Neuronal stem cell (in vitro differentiated cells): ENCODE measurements around the gene DOCK8.
A peak's percentile ranks its signal among the peaks of the same experiment; 100 is the strongest.

Experiments used
- DNase-seq: peaks from one replicate; pipeline ENCODE4 v3.0.0-alpha.2; 2013; ENCODE audit warnings: low spot score
- H2AFZ ChIP-seq: one replicate; pipeline ENCODE4 v1.6.1; 2013; ENCODE audit warnings: mild to moderate bottlenecking, low read length, inconsistent platforms
- H2AK5ac ChIP-seq: 2 replicates; pipeline ENCODE4 v1.6.1; 2013; ENCODE audit warnings: low read depth, mild to moderate bottlenecking, inconsistent platforms, low read length, moderate library complexity, mixed read lengths
- H2BK120ac ChIP-seq: 2 replicates; pipeline ENCODE4 v1.6.1; 2013; ENCODE audit warnings: low read depth, mild to moderate bottlenecking, inconsistent platforms, low read length, moderate library complexity, mixed read lengths
- H2BK12ac ChIP-seq: one replicate; pipeline ENCODE4 v1.6.1; 2013; ENCODE audit warnings: low read length, inconsistent platforms
- H2BK15ac ChIP-seq: 2 replicates; pipeline ENCODE4 v1.6.1; 2013; ENCODE audit warnings: mild to moderate bottlenecking, low read length, inconsistent platforms, mixed read lengths
- H2BK5ac ChIP-seq: one replicate; pipeline ENCODE4 v1.6.1; 2013; ENCODE audit warnings: inconsistent platforms, mild to moderate bottlenecking, low read length, moderate library complexity
- H3K14ac ChIP-seq: one replicate; pipeline ENCODE4 v1.6.1; 2013; ENCODE audit warnings: low read length, inconsistent platforms
- H3K18ac ChIP-seq: 2 replicates; pipeline ENCODE4 v1.6.1; 2013; ENCODE audit warnings: low read length, inconsistent platforms
- H3K23ac ChIP-seq: 2 replicates; pipeline ENCODE4 v1.6.1; 2013; ENCODE audit warnings: low read depth, mild to moderate bottlenecking, mixed read lengths, low read length, inconsistent platforms; ENCODE audit not compliant: poor library complexity
- H3K27ac ChIP-seq: replicated peaks from 3 replicates; pipeline ENCODE4 v1.5.1; 2013; ENCODE audit warnings: low read length, inconsistent platforms
- H3K27me3 ChIP-seq, 3 experiments: 2 replicates each; pipeline ENCODE4 v1.6.1; 2013; ENCODE audit warnings: low read length in 3 of 3, mild to moderate bottlenecking in 2 of 3, inconsistent platforms in 1 of 3, low read depth in 1 of 3, mixed read lengths in 1 of 3, moderate library complexity in 1 of 3; ENCODE audit not compliant: control insufficient read depth in 3 of 3, insufficient read depth in 3 of 3
- H3K36me3 ChIP-seq, 2 donors: replicated peaks in 1 of 2; 2 replicates each; pipeline ENCODE4 v1.6.1; 2013; ENCODE audit warnings: low read length in 2 of 2; ENCODE audit not compliant: control insufficient read depth in 2 of 2, insufficient read depth in 2 of 2
- H3K4ac ChIP-seq: 2 replicates; pipeline ENCODE4 v1.6.1; 2013; ENCODE audit warnings: inconsistent platforms, mild to moderate bottlenecking, low read length, moderate library complexity
- H3K4me1 ChIP-seq, 2 donors: 1 replicate in 1 of 2; 2 replicates in 1 of 2; pipeline ENCODE4 v1.6.1; 2013; ENCODE audit warnings: low read length in 2 of 2, low read depth in 1 of 2; ENCODE audit not compliant: control insufficient read depth in 2 of 2, insufficient read depth in 1 of 2
- H3K4me2 ChIP-seq: one replicate; pipeline ENCODE4 v1.6.1; 2013; ENCODE audit warnings: mild to moderate bottlenecking, low read length, inconsistent platforms; ENCODE audit not compliant: insufficient read depth, poor library complexity, severe bottlenecking
- H3K4me3 ChIP-seq, 2 donors: 2 replicates each; pipeline ENCODE4 v1.5.1; 2013; ENCODE audit warnings: low read length in 2 of 2, mild to moderate bottlenecking in 2 of 2, inconsistent platforms in 1 of 2, moderate library complexity in 1 of 2
- H3K79me1 ChIP-seq: one replicate; pipeline ENCODE4 v1.6.1; 2013; ENCODE audit warnings: low read depth, mild to moderate bottlenecking, inconsistent platforms, low read length, moderate library complexity
- H3K9ac ChIP-seq: one replicate; pipeline ENCODE4 v1.6.1; 2013; ENCODE audit warnings: mild to moderate bottlenecking, low read depth, low read length, inconsistent platforms; ENCODE audit not compliant: poor library complexity
- H3K9me3 ChIP-seq, 2 donors: replicated peaks in 1 of 2; 2 replicates each; pipeline versions ENCODE3 to v1.6.1; 2013; ENCODE audit warnings: low read length in 2 of 2, mild to moderate bottlenecking in 2 of 2, inconsistent platforms in 1 of 2, low read depth in 1 of 2, mixed read lengths in 1 of 2, moderate library complexity in 1 of 2; ENCODE audit not compliant: control insufficient read depth in 2 of 2, insufficient read depth in 1 of 2
- H4K8ac ChIP-seq: one replicate; pipeline ENCODE4 v1.6.1; 2013; ENCODE audit warnings: low read depth, mild to moderate bottlenecking, inconsistent platforms, low read length, moderate library complexity
- H4K91ac ChIP-seq: one replicate; pipeline ENCODE4 v1.6.1; 2013; ENCODE audit warnings: low read length, low read depth, mild to moderate bottlenecking, inconsistent platforms; ENCODE audit not compliant: poor library complexity
- WGBS, 2 donors: extraction: QIAGEN DNeasy Blood & Tissue Kit; methylation state at CpG; one replicate each; pipeline ENCODE4 v1.1.7; 2013; ENCODE audit warnings: missing lambda C conversion rate in 2 of 2, mixed read lengths in 1 of 2; ENCODE audit not compliant: insufficient read length in 2 of 2, insufficient replicate concordance in 1 of 2; ENCODE audit errors: extremely low coverage in 2 of 2; 5-methylcytosine and 5-hydroxymethylcytosine counted together

The DOCK8 gene

DNA sequence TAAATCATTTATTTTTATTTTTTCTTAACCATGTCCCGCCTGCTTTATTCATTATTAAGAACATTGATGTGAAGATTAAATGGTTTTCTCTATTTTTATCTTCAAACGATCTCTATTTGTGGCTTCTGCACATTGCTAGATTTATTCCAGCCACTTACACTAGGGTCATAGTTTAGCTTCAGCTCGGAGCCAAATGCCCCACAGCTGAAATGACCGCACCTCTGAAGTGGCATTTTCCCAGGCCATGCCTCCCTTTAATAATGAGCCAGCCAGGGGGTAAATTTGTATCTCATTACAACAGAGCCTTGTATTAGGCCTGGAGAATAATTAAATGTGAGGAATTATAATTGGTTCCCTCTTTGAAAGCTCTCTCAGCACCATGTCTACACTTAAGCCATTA lies 89.4 kb downstream of the DOCK8 start:
- Histone ChIP-seq H3K4me3 (no peak overlapping the region), H3K23ac (no peak overlapping the region), H2BK15ac (no peak overlapping the region), H3K36me3 (no peaks in the 10 kb centered on the region), H4K91ac (no peak overlapping the region), H2BK5ac (no peak overlapping the region), H3K9me3 (no peaks in the 10 kb centered on the region), H2AFZ (no peak overlapping the region), H3K4me2 (no peak overlapping the region), H3K4ac (no peak overlapping the region), H3K4me1 (no peaks in the 10 kb centered on the region), H4K8ac (no peak overlapping the region), H2BK12ac (no peak overlapping the region), H3K27me3 (peaks cover 0 to 4% (median 0%) of the 10 kb centered on the region in 3 experiments), H3K18ac (no peak overlapping the region), H3K14ac (no peak overlapping the region), H3K27ac (no peak overlapping the region), H3K9ac (no peak overlapping the region), H2AK5ac (no peak overlapping the region), H2BK120ac (no peak overlapping the region), H3K79me1 (no peaks in the 10 kb centered on the region)
- DNase-seq = no peak
- WGBS, 2 donors = no CpG with 5 or more reads among the region's 4 CpGs

DNA sequence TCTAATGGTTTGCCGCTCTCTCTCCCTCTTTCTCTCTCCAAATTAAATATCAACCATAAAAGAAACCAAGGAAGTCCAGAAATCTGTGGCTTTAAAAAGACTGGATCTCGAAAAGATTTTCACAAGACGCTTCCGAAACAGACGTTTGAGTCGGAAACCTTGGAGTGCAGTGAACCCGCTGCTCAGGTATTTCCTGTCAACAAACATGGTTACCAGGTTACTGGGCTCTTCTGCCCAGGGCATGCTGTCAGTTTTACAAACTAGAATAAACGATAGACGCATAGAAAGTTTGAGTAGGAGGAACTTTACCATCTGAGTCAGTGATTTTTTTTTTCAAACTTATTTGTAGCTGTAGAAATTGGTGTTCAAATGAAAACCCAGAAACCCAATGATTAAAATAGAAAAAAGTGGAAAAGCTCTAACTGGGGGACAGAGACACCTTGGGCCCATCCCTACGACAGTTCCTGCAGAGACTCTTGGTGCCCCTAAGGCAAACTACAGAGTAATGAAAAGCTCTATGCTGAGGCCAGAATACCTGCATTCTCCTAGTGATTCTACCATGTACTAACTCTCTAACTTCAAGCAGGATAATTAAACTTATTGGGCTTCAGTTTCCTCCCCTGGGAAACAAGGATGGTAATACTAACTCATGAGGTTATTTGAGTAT lies 90.0 kb downstream of the DOCK8 start:
- no peak overlapping the region for H3K18ac ChIP-seq
- no peak overlapping the region for H3K23ac ChIP-seq
- H2BK5ac ChIP-seq = no peak overlapping the region
- H2BK12ac ChIP-seq = no peak overlapping the region
- no peak overlapping the region for H4K8ac ChIP-seq
- no peak overlapping the region for H4K91ac ChIP-seq
- H2AK5ac ChIP-seq = no peak overlapping the region
- no peak for DNase-seq
- no peak overlapping the region for H3K4ac ChIP-seq
- no peaks in the 10 kb centered on the region for H3K36me3 ChIP-seq
- no peak overlapping the region for H3K4me3 ChIP-seq
- H3K4me1 ChIP-seq = no peaks in the 10 kb centered on the region
- peak overlapping the region; percentile 35 for H2AFZ ChIP-seq
- H3K27me3 ChIP-seq = peaks cover 0 to 4% (median 0%) of the 10 kb centered on the region in 3 experiments
- no CpG with 5 or more reads among the region's 10 CpGs for WGBS, 2 donors
- H3K4me2 ChIP-seq = no peak overlapping the region
- H3K79me1 ChIP-seq = no peaks in the 10 kb centered on the region
- no peak overlapping the region for H3K9ac ChIP-seq
- H2BK15ac ChIP-seq = no peak overlapping the region
- no peaks in the 10 kb centered on the region for H3K9me3 ChIP-seq
- no peak overlapping the region for H3K14ac ChIP-seq
- no peak overlapping the region for H3K27ac ChIP-seq
- no peak overlapping the region for H2BK120ac ChIP-seq

DNA sequence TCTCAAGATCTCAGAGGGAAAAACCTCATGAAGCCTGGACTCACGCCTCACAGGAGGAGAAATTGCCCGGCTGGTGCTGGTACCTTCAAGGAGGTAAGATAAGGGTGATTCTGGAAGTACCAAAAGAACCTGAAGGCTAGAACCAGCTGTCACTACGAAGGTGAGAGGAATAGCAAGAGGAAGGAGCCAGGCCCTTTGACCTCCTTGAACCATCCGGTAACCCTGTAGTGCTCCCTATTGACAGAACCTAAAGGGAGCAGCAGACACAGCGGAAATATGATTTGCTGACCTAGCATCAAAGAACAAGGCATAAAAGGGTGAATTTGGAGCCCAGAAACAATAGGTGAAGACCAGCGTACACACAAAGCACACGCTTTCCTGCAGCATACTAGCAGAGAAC lies 92.2 kb downstream of the DOCK8 start:
- no peak overlapping the region for H4K91ac ChIP-seq
- no peak overlapping the region for H2BK12ac ChIP-seq
- no peak overlapping the region for H2AFZ ChIP-seq
- no peak overlapping the region for H2BK15ac ChIP-seq
- H3K4me2 ChIP-seq = no peak overlapping the region
- H3K14ac ChIP-seq = no peak overlapping the region
- H3K27me3 ChIP-seq = peaks cover 0 to 4% (median 0%) of the 10 kb centered on the region in 3 experiments
- no peak overlapping the region for H2BK5ac ChIP-seq
- H3K79me1 ChIP-seq = no peaks in the 10 kb centered on the region
- H2BK120ac ChIP-seq = no peak overlapping the region
- no peak overlapping the region for H3K23ac ChIP-seq
- no CpG with 5 or more reads among the region's 7 CpGs for WGBS, 2 donors
- H3K9me3 ChIP-seq = no peaks in the 10 kb centered on the region
- no peaks in the 10 kb centered on the region for H3K36me3 ChIP-seq
- no peak for DNase-seq
- H3K4ac ChIP-seq = no peak overlapping the region
- no peak overlapping the region for H2AK5ac ChIP-seq
- no peak overlapping the region for H3K9ac ChIP-seq
- H3K4me1 ChIP-seq = no peaks in the 10 kb centered on the region
- H3K18ac ChIP-seq = no peak overlapping the region
- no peak overlapping the region for H3K4me3 ChIP-seq
- no peak overlapping the region for H3K27ac ChIP-seq
- no peak overlapping the region for H4K8ac ChIP-seq

DNA sequence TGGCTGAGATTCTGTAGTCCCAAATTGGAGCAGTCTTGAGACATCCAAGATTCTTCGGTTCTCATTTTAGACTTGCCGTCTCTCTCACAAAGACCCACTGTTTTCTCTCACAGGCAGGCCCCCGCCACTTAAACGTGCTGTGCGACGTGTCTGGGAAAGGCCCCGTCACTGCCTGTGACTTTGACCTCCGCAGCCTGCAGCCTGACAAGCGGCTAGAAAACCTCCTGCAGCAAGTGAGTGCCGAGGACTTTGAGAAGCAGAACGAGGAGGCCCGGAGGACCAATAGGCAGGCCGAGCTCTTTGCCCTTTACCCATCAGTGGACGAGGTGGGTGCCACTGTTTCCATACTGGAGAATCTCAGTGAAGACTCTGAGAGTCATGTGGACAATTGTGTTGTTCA lies 97.2 kb downstream of the DOCK8 start:
- Histone ChIP-seq H3K14ac (peak overlapping the region; percentile 11), H2AFZ (peak overlapping the region; percentile 49), H4K91ac (no peak overlapping the region), H3K9me3 (no peaks in the 10 kb centered on the region), H2BK5ac (no peak overlapping the region), H3K27me3 (no peaks in the 10 kb centered on the region), H2BK12ac (no peak overlapping the region), H3K4ac (no peak overlapping the region), H3K4me3 (no peak overlapping the region), H3K27ac (no peak overlapping the region), H3K4me2 (no peak overlapping the region), H3K18ac (peak overlapping the region; percentile 48), H2BK15ac (no peak overlapping the region), H2AK5ac (no peak overlapping the region), H4K8ac (no peak overlapping the region), H3K9ac (no peak overlapping the region), H3K36me3 (no peaks in the 10 kb centered on the region), H3K79me1 (no peaks in the 10 kb centered on the region), H2BK120ac (no peak overlapping the region), H3K4me1 (peaks cover 0 to 4% of the 10 kb centered on the region in 2 donors), H3K23ac (no peak overlapping the region)
- no CpG with 5 or more reads among the region's 14 CpGs for WGBS, 2 donors
- DNase-seq = no peak
